H7 (cell line): ENCODE data around the gene TTLL11. TPM values are rescaled to one million over a fixed set of nuclear protein-coding genes. Genes with fewer than 3 reads are reported as not detected.

ENCODE experiments used
- DNase-seq: peaks from one replicate; pipeline ENCODE4 v3.0.0; 2012
- H3K27me3 ChIP-seq: 2 replicates; pipeline ENCODE4 v1.6.0; 2011; ENCODE audit warnings: mild to moderate bottlenecking, low read length; ENCODE audit not compliant: control insufficient read depth, insufficient read depth
- H3K36me3 ChIP-seq: replicated peaks from 2 replicates; pipeline ENCODE4 v1.5.1; 2011; ENCODE audit warnings: low read length; ENCODE audit not compliant: control insufficient read depth, insufficient read depth
- H3K4me3 ChIP-seq: 2 replicates; pipeline ENCODE4 v1.5.1; 2011; ENCODE audit warnings: low read depth, mild to moderate bottlenecking, control low read depth, low read length, moderate library complexity; ENCODE audit not compliant: insufficient read depth
- total RNA-seq: library from RNA; depleted of rRNA; stranded (reverse); fragments of >200 nt; shearing (Covaris generic); gene quantifications from 2 replicates; pipeline ENCODE4 v1.2.3, GENCODE V29; 2014

TTLL11 gene
- total RNA-seq, 1 experiment from 2014 or later, result 0.97 TPM

DNA sequence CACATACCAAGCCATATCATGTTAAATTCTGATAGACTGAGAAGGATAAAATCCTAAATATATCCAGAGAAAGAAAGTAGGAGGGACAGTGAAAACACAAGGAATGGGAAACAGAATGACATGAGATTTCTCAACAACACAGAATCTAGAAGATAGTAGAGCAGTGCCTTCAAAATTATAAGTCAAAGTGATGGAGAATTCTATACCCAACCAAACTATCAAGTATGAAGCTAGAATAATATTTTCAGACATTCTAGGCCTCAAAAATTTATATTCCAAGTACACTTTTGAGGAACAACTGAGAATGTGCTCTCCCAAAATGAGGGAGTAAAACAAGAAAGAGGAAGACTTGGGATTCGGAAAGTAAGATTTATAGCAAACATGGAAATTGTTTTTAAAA lies 10.9 kb upstream of the TTLL11 start:
- Histone ChIP-seq H3K4me3 (no peak overlapping the region), H3K27me3 (no peaks in the 10 kb centered on the region; the same call in 1 of the 2 replicates), H3K36me3 (no peaks in the 10 kb centered on the region)
- no peak for DNase-seq

DNA sequence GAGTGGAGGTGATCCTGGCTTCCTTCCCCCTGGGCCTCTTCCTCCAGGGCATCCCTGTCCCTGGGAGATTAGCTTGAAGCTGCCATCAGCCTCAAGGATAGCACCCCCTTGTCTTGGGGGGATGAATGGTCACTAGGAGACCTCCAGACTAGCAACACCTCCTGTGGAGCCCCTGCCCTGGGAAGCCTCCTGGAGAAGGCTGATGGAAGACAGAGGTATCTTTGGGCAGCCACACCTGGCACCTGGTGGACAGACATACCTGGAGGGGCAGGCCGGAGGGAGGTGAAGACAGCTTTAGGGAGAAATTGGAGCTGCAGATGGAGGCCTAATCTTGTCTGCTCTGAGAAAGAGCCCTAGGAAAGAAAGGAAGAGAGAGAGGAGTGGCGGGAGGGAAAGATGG lies 9.0 kb upstream of the TTLL11 start:
- Histone ChIP-seq H3K27me3 (no peaks in the 10 kb centered on the region; the same call in 1 of the 2 replicates), H3K36me3 (no peaks in the 10 kb centered on the region), H3K4me3 (no peak overlapping the region)
- DNase-seq, result no peak

DNA sequence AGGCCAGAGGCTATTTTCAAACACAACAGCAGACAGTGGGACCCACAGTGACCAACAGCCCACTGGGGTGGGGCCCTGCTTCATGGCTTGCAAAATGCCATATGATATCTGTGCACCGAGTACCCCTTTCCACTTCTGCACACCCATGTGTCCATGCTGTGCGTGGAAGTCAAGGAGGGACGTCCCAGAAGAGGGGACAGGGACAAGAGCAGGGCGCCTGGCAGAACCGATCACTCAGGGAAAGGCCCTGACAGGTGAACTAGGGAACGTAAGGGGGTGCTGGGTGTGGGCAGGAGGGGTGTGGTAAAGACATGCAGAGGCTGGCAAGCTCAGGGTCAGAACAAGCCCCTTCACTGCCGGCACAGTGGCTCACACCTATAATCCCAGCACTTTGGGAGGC lies 7.6 kb upstream of the TTLL11 start:
- Histone ChIP-seq H3K36me3 (no peaks in the 10 kb centered on the region), H3K27me3 (no peaks in the 10 kb centered on the region; the same call in 1 of the 2 replicates), H3K4me3 (no peak overlapping the region)
- no peak for DNase-seq

DNA sequence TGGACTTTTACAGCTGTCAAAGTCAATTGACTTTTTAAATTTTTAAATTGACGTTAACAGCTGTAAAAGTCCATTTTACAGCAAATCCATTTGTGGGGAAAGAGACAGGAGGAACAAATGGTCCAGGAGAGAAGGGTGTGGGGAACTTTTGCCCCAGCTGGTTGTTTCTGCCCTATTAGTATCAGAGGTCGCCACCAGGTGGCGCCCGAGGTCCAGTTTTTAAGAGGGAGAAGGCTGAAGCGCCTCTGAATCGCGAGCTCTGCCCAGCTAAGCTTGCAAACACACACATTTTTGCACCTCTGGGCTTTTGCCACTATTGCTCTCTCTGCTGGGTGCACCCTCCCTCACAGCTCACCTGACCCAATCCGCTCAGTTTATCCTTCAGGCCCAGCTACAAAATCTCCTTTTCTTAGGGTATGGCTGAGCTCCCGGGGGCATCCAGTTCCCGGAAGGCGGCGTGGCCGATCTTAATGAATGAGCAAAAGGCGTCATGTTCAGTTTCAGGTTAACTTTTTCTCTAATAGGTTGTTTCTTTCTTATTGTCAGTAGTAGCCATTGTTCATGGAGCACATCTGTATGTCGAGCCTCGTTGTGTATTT lies 6.3 kb upstream of the TTLL11 start:
- H3K36me3 ChIP-seq, result no peaks in the 10 kb centered on the region
- peaks cover 2% of the 10 kb centered on the region; the same call in 1 of the 2 replicates for H3K27me3 ChIP-seq
- no peak overlapping the region for H3K4me3 ChIP-seq
- DNase-seq, result peak; percentile 75

DNA sequence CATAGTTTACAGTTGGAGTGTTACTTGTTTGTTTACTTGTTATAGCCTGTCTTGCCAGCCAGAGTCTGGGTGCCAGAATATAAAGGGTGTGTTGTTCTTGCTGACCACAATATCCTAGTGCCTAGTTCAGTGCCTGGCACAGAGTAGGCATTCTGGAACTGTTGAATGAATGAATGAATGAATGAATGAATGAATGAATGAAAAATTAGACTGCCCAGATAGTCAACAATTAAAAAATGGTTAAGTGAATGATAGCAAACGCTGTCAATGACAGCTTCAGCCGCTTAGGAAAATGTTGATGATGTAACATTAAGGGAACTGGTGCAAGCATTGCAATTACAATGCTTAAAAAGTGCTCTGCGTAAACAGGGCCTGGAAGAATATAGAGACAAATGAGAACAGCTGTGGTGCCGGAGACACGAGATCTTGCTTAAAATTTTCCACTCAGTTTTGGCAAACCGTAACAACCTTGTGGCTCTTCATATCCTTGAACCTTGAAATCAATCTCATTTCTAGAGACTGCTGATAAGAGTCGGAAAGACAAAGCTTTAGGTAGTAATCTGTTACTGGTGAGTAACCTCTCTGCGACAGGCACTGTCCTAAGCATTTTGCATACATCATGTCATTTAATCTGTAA lies 4.7 kb upstream of the TTLL11 start:
- H3K4me3 ChIP-seq, result no peak overlapping the region
- DNase-seq, result no peak
- H3K36me3 ChIP-seq, result no peaks in the 10 kb centered on the region
- peaks cover 4% of the 10 kb centered on the region; the same call in 1 of the 2 replicates for H3K27me3 ChIP-seq

DNA sequence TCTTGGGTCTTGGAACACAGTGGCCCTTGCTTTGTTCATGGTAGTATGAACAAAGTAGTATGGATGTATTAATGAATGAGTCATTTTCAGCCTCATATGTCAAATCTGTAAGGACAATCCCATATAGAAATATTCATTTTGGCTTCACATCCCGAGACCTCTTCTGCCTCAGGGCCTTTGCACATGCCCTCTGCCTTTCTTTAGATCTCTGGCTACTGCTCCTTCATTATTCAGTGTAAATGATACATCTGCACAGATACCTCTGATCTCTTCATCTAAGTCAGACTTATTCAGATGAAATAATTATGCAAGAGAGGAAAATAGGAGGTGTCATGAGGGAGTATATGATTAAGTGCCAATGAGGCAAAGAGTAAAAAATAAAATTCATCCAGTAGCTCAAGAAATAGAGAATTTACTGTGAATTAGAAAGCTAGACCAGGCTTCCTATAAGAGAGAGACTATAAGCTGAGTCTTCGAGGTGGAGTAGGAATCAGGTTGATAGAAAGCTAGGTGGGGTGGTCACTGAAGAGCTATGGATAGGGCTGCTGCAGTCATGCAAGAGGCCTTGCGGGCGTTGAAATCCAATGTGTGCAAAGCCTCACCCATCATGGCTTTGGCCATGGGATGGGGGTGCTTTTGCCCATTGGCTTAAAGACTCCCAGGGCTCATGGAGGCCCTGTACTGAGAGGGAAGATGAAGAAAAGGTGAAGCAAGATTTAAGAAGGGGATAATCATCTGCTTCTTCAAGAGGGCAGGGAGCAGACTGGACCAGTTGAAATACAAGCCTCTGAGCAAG lies 3.7 kb upstream of the TTLL11 start:
- peaks cover 12% of the 10 kb centered on the region; the same call in 1 of the 2 replicates for H3K27me3 ChIP-seq
- no peak for DNase-seq

DNA sequence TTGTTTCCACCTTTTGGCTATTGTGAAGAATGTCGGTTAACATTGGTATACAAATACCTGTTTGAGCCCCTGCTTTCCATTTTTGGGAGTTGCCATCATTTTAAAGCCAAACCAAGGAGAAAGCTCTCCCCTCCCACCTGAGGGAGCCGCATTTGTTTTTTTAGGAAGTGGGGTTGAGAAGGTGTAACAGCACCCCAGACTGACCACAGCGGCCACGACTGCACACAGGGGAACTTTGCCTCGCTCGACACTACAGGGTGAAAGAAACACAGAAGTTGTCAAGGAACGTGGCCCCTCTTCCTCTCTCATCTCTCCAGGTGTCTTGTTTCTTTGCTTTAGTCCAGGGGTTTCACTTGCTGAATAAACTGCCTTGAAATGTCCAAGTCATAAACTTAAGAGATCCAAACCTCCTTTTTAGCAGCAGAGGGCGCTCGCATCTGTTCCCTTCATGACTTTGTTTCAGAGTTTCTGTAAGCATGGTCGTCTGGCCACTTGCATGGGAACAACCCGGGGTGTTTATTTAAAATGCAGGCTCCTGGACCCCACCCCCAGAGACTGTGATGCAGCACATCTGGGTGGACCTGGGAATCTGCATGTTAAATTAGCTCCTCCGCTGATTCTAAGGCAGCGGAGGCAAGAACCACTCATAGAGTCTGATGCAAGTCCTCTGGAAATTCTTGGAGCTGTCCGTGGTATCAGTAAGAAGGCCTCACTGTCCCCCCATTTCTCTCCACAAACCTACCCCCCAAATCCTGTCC lies 2.1 kb upstream of the TTLL11 start:
- Histone ChIP-seq H3K27me3 (peaks cover 12% of the 10 kb centered on the region; the same call in 1 of the 2 replicates), H3K4me3 (peak overlapping the region; percentile 19; the same call in 1 of the 2 replicates), H3K36me3 (no peaks in the 10 kb centered on the region)
- peak; percentile 47 for DNase-seq

More for the DNA sequence above, 3.7 kb upstream of the TTLL11 start:
- Histone ChIP-seq H3K4me3 (no peak overlapping the region), H3K36me3 (no peaks in the 10 kb centered on the region)

DNA sequence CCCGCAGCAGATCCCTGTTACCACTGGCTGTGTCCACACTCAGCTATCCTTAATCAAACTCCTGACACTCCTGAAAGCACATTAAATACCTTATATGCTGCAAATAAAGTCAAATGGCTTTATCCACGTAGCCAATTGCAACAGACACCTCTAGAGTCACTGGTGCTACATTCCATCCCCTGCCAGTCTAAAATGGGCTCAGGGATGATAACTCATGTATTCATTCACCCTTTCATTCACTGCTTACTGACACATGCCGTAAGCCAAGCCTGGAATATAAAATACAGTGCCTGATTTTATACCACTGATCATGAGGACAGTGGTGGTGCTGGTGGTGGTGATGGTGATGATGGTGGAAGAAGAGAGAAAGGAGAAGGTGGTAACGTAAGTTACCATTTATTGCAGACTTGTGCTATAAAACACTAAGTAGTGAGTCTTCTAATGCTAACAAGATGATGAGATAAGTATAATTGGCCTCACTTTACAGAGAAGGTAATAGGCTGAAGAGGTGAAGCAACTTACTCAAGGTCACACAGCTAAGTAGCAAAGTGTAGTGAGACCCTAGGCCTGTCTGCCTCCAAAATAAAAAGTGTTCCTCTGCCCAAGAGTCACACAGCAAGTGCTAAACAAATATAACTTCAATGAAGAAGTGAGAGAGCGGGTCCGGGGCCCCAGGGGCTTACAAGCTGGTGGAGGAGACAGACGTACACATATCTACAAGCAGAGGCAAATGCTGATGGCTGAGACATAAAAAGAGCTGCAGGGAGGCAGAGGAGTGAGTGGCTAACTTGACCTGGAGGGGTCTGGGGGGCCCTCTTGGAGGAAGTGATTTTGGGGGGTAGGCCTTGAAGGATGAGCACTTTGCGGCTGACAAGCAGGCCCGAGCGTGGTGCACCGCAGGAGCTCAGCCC lies 1.2 kb downstream of the TTLL11 start:
- H3K4me3 ChIP-seq, result peak overlapping the region; percentile 64
- H3K36me3 ChIP-seq, result no peaks in the 10 kb centered on the region
- H3K27me3 ChIP-seq, result peaks cover 12% of the 10 kb centered on the region; the same call in 1 of the 2 replicates
- DNase-seq, result no peak

DNA sequence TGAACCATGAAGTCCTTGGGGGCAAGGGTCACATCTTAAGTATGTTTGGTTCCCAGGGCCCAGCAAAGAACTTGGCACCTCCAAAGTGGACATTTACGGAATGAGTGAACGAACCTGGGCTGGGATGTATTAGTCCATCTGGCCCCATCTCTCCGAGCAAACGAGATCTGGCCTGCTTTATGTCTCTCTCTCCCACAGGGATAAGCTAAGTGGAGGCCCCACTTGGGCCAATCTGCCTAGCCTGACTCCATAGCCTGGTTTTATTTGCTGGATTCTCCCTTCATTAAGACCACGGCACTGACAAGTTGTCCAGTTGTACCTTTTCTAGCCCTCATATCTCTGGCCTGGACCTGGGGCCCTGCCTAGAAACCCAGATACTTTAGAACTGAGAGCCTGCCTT lies 2.1 kb downstream of the TTLL11 start:
- Histone ChIP-seq H3K27me3 (peaks cover 12% of the 10 kb centered on the region; the same call in 1 of the 2 replicates), H3K4me3 (no peak overlapping the region), H3K36me3 (no peaks in the 10 kb centered on the region)
- no peak for DNase-seq

DNA sequence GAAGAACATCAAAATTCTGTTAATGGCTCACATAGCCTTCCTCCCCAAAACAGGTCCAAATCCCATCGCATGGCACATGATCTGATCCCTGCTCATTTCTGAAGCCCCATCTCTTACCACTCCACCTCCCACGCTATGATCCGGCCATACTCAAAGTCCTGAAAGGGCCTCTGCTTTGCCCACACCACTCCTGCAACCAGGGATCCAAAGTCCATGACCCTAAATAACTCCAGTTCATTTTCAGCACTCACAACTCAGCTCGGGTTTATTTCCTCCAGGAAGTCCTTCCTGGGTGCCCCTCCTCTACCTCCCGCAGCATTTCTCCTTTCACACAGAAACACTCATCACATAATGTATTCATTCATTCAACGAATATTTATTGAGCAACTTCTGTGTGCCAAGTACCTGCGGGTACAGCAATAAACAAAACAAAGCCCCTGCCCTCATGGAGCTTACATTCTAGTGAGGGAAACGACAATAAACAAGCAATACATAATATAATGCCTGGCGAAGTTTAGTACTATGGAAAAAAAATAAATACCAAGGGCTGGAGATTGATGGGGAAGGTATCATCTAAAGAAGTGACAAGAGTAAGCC lies 2.7 kb downstream of the TTLL11 start:
- peaks cover 12% of the 10 kb centered on the region; the same call in 1 of the 2 replicates for H3K27me3 ChIP-seq
- no peak overlapping the region for H3K4me3 ChIP-seq
- no peaks in the 10 kb centered on the region for H3K36me3 ChIP-seq
- DNase-seq, result no peak

DNA sequence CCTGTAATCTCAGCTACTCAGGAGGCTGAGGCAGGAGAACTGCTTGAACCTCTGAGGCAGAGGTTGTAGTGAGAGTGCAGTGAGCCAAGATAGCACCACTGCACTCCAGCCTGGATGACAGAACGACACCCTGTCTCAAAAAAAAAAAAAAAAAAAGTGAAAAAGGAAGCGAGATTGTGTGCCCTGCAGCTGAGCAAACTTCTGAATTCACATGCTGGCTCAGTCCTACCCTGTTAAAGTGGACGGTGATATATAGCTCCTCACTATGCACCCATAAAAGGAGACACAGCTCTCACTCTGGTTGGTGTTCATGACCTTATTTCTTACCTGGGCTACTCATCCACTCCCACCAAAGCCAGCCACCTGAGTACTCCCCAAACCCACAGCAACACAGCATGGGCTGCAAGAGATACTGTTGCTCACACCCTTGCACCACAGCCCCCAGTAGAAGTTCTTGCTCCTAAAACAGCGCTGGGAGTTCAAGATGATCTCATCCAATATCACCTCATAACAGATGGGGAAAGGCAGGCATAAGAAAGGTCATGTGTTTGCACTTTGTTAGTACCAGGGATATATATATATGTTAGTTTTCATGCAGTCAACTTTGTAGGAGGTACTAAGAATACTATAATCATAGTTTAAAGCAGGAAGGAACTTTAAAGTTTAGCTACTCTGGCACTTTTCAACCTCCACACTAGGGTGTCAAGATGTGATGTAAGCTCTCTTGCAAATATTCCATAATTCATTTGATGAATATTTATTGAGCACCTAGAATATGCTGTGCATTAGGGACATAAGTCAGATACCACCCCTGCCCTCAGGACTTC lies 4.0 kb downstream of the TTLL11 start:
- H3K4me3 ChIP-seq, result no peak overlapping the region
- H3K27me3 ChIP-seq, result peaks cover 10% of the 10 kb centered on the region; the same call in 1 of the 2 replicates
- no peaks in the 10 kb centered on the region for H3K36me3 ChIP-seq
- no peak for DNase-seq

DNA sequence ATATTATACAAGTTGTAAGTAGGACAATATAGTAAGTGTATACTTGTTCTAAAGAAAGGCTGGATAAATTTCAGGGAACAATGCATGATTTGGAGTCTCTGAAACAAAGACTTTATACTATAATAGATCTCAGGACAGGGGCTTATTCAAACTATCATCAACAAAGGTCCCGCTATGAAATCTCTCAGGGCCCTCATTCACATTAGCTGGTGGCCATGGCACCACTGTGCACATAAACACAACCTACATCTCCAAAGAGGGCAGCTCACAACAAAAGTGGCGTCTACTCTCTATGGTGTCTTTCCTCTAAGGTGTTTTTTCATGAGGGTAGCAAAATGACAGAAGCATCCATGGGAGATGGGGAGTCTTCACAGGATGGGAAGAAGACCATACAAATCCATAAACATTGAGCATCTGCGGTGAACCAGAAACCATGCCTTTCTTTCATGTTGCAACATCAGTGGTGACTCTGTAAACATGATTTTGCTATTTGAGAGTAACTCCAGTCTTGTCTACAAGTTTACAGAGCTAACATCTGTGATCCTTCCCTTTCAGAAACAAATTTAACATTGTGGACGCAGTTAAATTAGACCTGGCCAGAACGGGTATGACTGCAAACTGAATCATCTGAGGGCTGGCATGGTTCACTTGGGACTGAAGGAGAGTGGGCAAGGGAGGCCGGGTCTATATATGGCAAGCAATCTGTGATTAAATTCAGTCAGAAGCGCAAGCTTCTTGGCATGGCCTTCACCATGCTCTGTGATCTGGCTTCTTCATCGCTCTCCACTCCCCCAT lies 5.5 kb downstream of the TTLL11 start:
- H3K36me3 ChIP-seq, result no peaks in the 10 kb centered on the region
- peaks cover 7% of the 10 kb centered on the region; the same call in 1 of the 2 replicates for H3K27me3 ChIP-seq
- DNase-seq, result no peak
- H3K4me3 ChIP-seq, result no peak overlapping the region
